K562 (cell line): ENCODE results near the gene OPCML. TPM values are rescaled to one million over a fixed set of nuclear protein-coding genes. Genes with fewer than 3 reads are reported as not detected.

Source experiments
- ATAC-seq: fragments of 200-7000 bp; cut with Tn5 transposase; 3 replicates; pipeline ENCODE4 v1.9.1; 2020; ENCODE audit warnings: moderate library complexity
- BruUV-seq: library from RNA; stranded (reverse); fragments of 400-500 nt; replicated peaks from 2 replicates; lab custom pipeline; 2021; lab: Mats Ljungman, UMichigan
- CTCF ChIA-PET: fragments of 300-600 bp; formaldehyde crosslinking; extraction: SDS; loops from one replicate; lab custom pipeline; 2021; ENCODE audit warnings: low intra/inter-chr PET ratio; lab: Yijun Ruan, JAX
- POLR2A ChIA-PET: fragments of 300-600, 350-650 bp; sonication (Branson Sonifier 250); formaldehyde crosslinking; extraction: SDS; loops from one replicate; lab custom pipeline; 2021; ENCODE audit warnings: antibody characterized with exemption, inconsistent platforms; lab: Yijun Ruan, JAX
- DNase-seq, 4 experiments: peaks; one replicate each; pipeline versions ENCODE4 v3.0.0 to v3.0.0-alpha.2; 2011 to 2018; ENCODE audit warnings: low spot score in 3 of 4, mixed read lengths in 3 of 4; ENCODE audit errors: extremely low read depth in 1 of 4
- FAIRE-seq: peaks from 2 replicates; lab custom pipeline; 2011; peaks lifted over from hg19 to GRCh38; lab: Jason Lieb, UNC
- H2AFZ ChIP-seq: 2 replicates; pipeline ENCODE4 v1.6.0; 2011; ENCODE audit warnings: low read depth, low read length, control low read depth, inconsistent platforms
- H3K27ac ChIP-seq: fragments of 200-600 bp; 3 replicates; pipeline ENCODE4 v1.8.0; 2011; ENCODE audit warnings: low read depth, mild to moderate bottlenecking, control low read depth, inconsistent platforms, low read length, moderate library complexity, mixed read lengths; ENCODE audit errors: extremely low read depth
- H3K27me3 ChIP-seq, 2 experiments: fragments of 300-600 bp in 1 of 2; 2 replicates in 1 of 2; 3 replicates in 1 of 2; pipeline versions ENCODE4 v1.6.0 to v1.8.0; 2011; ENCODE audit warnings: inconsistent platforms in 2 of 2, low read length in 2 of 2, mild to moderate bottlenecking in 1 of 2, mixed read lengths in 1 of 2, moderate library complexity in 1 of 2; ENCODE audit not compliant: control insufficient read depth in 2 of 2, insufficient read depth in 2 of 2
- H3K36me3 ChIP-seq: fragments of 300-600 bp; 3 replicates; pipeline ENCODE4 v1.8.0; 2011; ENCODE audit warnings: mild to moderate bottlenecking, low read length, inconsistent platforms; ENCODE audit not compliant: control insufficient read depth, insufficient read depth
- H3K4me1 ChIP-seq, 2 experiments: fragments of 200-600 bp in 1 of 2; replicated peaks in 1 of 2; 2 replicates in 1 of 2; 3 replicates in 1 of 2; pipeline versions ENCODE4 v1.5.1 to v1.8.0; 2011; ENCODE audit warnings: inconsistent platforms in 2 of 2, low read length in 2 of 2, mild to moderate bottlenecking in 1 of 2, mixed read lengths in 1 of 2, moderate library complexity in 1 of 2; ENCODE audit not compliant: control insufficient read depth in 2 of 2, insufficient read depth in 2 of 2
- H3K4me2 ChIP-seq: 2 replicates; pipeline ENCODE4 v1.6.1; 2011; ENCODE audit warnings: low read length, control low read depth, inconsistent platforms, mixed read lengths; ENCODE audit not compliant: insufficient read depth
- H3K4me3 ChIP-seq: fragments of 200-600 bp; sonication (generic), shearing (Covaris generic); 2 replicates; pipeline ENCODE4 v1.5.1; 2016; ENCODE audit warnings: control low read depth, inconsistent platforms
- H3K79me2 ChIP-seq: fragments of 200-600 bp; 3 replicates; pipeline ENCODE4 v1.8.0; 2011; ENCODE audit warnings: low read length, inconsistent platforms; ENCODE audit not compliant: control insufficient read depth, insufficient read depth
- H3K9ac ChIP-seq, 2 experiments: 2 replicates each; pipeline versions ENCODE4 v1.6.0 to v1.6.1; 2011; ENCODE audit warnings: low read depth in 2 of 2, low read length in 2 of 2, control low read depth in 1 of 2, inconsistent platforms in 1 of 2, mild to moderate bottlenecking in 1 of 2, mixed read lengths in 1 of 2; ENCODE audit not compliant: insufficient read depth in 1 of 2
- H3K9me1 ChIP-seq: one replicate; pipeline ENCODE4 v1.6.0; 2011; ENCODE audit warnings: inconsistent platforms, mild to moderate bottlenecking, low read length, moderate library complexity; ENCODE audit not compliant: control insufficient read depth, insufficient read depth
- H3K9me3 ChIP-seq: replicated peaks from 2 replicates; pipeline ENCODE4 v1.5.1; 2011; ENCODE audit warnings: low read depth, low read length, inconsistent platforms; ENCODE audit not compliant: control insufficient read depth, insufficient read depth
- H4K20me1 ChIP-seq: replicated peaks from 2 replicates; pipeline ENCODE4 v1.6.1; 2011; ENCODE audit warnings: low read length, inconsistent platforms, mixed read lengths; ENCODE audit not compliant: control insufficient read depth, insufficient read depth
- FOXP1 ChIP-seq: sonication (generic); formaldehyde crosslinking; IDR thresholded peaks from 2 replicates; pipeline ENCODE4 v1.8.0; 2022; ENCODE audit warnings: mild to moderate bottlenecking, missing genetic modification reagents
- NR2F6 ChIP-seq: fragments of 450-650 bp; formaldehyde crosslinking; IDR thresholded peaks from 2 replicates; pipeline ENCODE4 v1.4.0; 2020; ENCODE audit warnings: mild to moderate bottlenecking
- WGBS: fragments of 100-300 bp; shearing (Covaris generic); methylation state at CpG from one replicate; pipeline ENCODE4 v1.1.6; 2016; ENCODE audit warnings: low coverage, mixed read lengths; ENCODE audit not compliant: insufficient coverage; ENCODE audit errors: missing lambda C conversion rate; 5-methylcytosine and 5-hydroxymethylcytosine counted together
- in situ Hi-C: fragments of 300-500 bp; cut with MboI; formaldehyde crosslinking; loops from 4 replicates; pipeline ENCODE4 v1.15.0; 2018; ENCODE audit warnings: inconsistent platforms, mixed read lengths
- intact Hi-C: fragments of 100-400 bp; cut with micrococcal nuclease; formaldehyde crosslinking; loops from 2 replicates; pipeline ENCODE4 v1.14.2; 2022
- polyA plus RNA-seq, 8 experiments: library from polyadenylated mRNA; depleted of rRNA in 4 of 8; stranded (reverse) in 5 of 8; unstranded in 3 of 8; fragments of >200 nt; fragmentation: Nextera tagmentation in 2 of 8; fragmentation: Illumina TruSeq in 1 of 8; extraction: Ambion mirVana in 2 of 8; extraction: Trizol in 1 of 8; gene quantifications; 2 replicates each; pipeline versions ENCODE4 v1.2.1 to v1.2.3, GENCODE V29; 2011 to 2014; ENCODE audit warnings: inconsistent platforms in 1 of 8, missing spikeins in 1 of 8
- total RNA-seq, 7 experiments: library from RNA; depleted of rRNA in 6 of 7; stranded (reverse); fragments of >200 nt in 6 of 7; fragmentation: Illumina TruSeq in 2 of 7; extraction: Trizol in 2 of 7; gene quantifications; 2 replicates each; pipeline versions ENCODE4 v1.2.1 to v1.2.3, GENCODE V29; 2011 to 2021; ENCODE audit warnings: low replicate concordance in 1 of 7
- TF ChIP-seq, protein P1 (sequence below): sonication (generic); formaldehyde crosslinking; IDR thresholded peaks from 2 replicates; pipeline ENCODE4 v1.4.0; 2020; ENCODE audit warnings: mild to moderate bottlenecking, missing genetic modification reagents

OPCML gene
- total and polyA plus RNA-seq, 9 of the 15 experiments (the other 6 are each of a cell fraction or from before 2014, with no cell fraction given) = not detected

DNA sequence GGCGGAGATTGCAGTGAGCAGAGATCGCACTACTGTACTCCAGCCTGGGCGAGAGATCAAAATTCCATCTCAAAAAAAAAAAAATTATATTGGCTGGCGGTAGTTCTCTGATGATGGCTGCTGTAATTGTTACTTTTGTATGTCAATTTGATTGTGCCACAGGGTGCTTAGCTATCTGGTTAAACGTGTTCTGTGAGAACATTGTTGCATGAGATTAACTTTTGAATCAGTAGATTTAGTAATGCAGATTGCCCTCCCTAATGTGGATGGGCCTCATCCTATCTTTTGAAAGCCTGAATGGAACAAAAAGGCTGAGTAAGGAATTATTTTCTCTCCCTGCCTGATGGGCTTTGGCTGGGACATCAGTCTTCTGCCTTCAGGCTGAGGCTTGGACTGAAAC is 654.2 kb downstream of the OPCML start:
- no TSS peak for BruUV-seq
- no peak overlapping the region for H3K27ac ChIP-seq
- TF ChIP-seq, protein P1, sequence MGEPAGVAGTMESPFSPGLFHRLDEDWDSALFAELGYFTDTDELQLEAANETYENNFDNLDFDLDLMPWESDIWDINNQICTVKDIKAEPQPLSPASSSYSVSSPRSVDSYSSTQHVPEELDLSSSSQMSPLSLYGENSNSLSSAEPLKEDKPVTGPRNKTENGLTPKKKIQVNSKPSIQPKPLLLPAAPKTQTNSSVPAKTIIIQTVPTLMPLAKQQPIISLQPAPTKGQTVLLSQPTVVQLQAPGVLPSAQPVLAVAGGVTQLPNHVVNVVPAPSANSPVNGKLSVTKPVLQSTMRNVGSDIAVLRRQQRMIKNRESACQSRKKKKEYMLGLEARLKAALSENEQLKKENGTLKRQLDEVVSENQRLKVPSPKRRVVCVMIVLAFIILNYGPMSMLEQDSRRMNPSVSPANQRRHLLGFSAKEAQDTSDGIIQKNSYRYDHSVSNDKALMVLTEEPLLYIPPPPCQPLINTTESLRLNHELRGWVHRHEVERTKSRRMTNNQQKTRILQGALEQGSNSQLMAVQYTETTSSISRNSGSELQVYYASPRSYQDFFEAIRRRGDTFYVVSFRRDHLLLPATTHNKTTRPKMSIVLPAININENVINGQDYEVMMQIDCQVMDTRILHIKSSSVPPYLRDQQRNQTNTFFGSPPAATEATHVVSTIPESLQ = no peak
- TF ChIP-seq NR2F6 = no peak
- H3K9me1 ChIP-seq = no peaks in the 10 kb centered on the region
- DNase-seq = no peak
- in situ Hi-C loops (no loop called here), intact Hi-C loops (no loop called here)
- ChIA-PET POLR2A (no interaction called here), CTCF (no interaction called here)
- WGBS = 0% methylated on average over 5 of the region's 5 CpGs
- H3K27me3 ChIP-seq = no peaks in the 10 kb centered on the region
- no peaks in the 10 kb centered on the region for H3K4me1 ChIP-seq
- H2AFZ ChIP-seq = no peak overlapping the region
- no peak for FAIRE-seq
- no peak overlapping the region for H3K4me2 ChIP-seq
- no peaks in the 10 kb centered on the region for H3K36me3 ChIP-seq
- H3K79me2 ChIP-seq = no peaks in the 10 kb centered on the region
- H3K9ac ChIP-seq = no peak overlapping the region
- no peak overlapping the region for H3K4me3 ChIP-seq
- no peaks in the 10 kb centered on the region for H4K20me1 ChIP-seq
- no peaks in the 10 kb centered on the region; the same call in 1 of the 2 replicates for H3K9me3 ChIP-seq
- ATAC-seq = no peak

DNA sequence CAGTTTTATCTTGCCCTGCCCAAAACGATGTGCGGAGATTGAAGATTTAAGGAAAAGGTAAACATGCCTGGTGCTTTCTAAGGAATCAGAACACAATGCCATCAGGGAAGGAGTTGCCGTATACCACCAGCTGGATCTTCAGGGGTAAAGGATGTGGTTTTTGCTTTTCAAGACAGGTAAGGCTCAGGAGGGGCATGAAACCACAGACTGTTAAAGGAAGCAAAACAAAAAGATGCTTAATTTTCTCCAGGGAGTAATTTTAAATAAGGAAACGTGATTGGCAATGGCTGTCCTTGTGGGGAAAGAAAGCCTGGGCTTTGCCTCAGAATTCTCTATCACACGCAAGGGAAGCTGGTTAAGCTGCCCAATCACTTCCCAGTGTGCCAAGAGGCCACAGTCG is 655.6 kb downstream of the OPCML start:
- H3K9me3 ChIP-seq = no peaks in the 10 kb centered on the region; the same call in 1 of the 2 replicates
- H3K79me2 ChIP-seq = no peaks in the 10 kb centered on the region
- H3K9me1 ChIP-seq = no peaks in the 10 kb centered on the region
- no peak overlapping the region for H3K9ac ChIP-seq
- FAIRE-seq = no peak
- CTCF ChIA-PET = no interaction called here
- TF ChIP-seq FOXP1 = no peak
- TF ChIP-seq, all 486 proteins: peak for 0
- POLR2A ChIA-PET = no interaction called here
- Histone ChIP-seq H3K4me2 (no peak overlapping the region), H3K4me1 (no peaks in the 10 kb centered on the region), H3K4me3 (no peak overlapping the region), H2AFZ (no peak overlapping the region), H3K36me3 (no peaks in the 10 kb centered on the region), H3K27ac (no peak overlapping the region), H4K20me1 (no peaks in the 10 kb centered on the region), H3K27me3 (no peaks in the 10 kb centered on the region)
- BruUV-seq = no TSS peak
- intact Hi-C loops = no loop called here
- no peak for ATAC-seq
- WGBS = 3% methylated on average over 6 of the region's 6 CpGs
- in situ Hi-C loops = no loop called here
- DNase-seq = no peak
